ENCODE data around the gene BCL6.
A peak's percentile ranks its signal among the peaks of the same experiment; 100 is the strongest.

The BCL6 gene

DNA sequence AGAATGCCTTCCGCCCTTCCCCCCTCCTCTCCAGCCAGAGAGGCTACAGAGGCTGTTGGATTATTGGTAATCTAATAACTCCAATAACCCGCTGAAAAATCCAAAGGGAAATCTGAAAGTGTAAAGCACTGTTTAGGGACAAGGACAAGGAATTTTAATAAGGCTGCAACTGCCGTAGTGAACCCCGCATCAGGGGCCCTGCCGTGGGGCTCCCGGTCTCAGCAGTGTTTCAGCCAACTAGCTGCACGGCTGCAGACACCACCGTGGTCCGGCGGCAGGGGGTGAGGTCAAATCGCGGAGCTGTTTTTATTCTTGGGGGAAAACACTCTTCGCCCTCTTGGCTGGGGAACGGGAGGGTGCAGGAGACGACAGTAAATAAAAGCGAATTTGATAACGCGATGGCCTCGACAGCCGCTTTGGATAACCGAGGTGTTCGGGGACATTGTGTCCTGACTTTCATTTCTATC is 6.1 kb downstream of the BCL6 start:
- TF ChIP-seq, protein P1, sequence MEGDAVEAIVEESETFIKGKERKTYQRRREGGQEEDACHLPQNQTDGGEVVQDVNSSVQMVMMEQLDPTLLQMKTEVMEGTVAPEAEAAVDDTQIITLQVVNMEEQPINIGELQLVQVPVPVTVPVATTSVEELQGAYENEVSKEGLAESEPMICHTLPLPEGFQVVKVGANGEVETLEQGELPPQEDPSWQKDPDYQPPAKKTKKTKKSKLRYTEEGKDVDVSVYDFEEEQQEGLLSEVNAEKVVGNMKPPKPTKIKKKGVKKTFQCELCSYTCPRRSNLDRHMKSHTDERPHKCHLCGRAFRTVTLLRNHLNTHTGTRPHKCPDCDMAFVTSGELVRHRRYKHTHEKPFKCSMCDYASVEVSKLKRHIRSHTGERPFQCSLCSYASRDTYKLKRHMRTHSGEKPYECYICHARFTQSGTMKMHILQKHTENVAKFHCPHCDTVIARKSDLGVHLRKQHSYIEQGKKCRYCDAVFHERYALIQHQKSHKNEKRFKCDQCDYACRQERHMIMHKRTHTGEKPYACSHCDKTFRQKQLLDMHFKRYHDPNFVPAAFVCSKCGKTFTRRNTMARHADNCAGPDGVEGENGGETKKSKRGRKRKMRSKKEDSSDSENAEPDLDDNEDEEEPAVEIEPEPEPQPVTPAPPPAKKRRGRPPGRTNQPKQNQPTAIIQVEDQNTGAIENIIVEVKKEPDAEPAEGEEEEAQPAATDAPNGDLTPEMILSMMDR (conservative IDR thresholded peaks at IDR 0.05; ENCODE audit: control insufficient read depth, insufficient read depth, low read depth, low read length), result no peak
- peak overlapping the region; percentile 63 for H3K4me3 ChIP-seq (ENCODE audit: control insufficient read depth, low read depth, low read length)
- no peak for DNase-seq (ENCODE audit: low read depth)

DNA sequence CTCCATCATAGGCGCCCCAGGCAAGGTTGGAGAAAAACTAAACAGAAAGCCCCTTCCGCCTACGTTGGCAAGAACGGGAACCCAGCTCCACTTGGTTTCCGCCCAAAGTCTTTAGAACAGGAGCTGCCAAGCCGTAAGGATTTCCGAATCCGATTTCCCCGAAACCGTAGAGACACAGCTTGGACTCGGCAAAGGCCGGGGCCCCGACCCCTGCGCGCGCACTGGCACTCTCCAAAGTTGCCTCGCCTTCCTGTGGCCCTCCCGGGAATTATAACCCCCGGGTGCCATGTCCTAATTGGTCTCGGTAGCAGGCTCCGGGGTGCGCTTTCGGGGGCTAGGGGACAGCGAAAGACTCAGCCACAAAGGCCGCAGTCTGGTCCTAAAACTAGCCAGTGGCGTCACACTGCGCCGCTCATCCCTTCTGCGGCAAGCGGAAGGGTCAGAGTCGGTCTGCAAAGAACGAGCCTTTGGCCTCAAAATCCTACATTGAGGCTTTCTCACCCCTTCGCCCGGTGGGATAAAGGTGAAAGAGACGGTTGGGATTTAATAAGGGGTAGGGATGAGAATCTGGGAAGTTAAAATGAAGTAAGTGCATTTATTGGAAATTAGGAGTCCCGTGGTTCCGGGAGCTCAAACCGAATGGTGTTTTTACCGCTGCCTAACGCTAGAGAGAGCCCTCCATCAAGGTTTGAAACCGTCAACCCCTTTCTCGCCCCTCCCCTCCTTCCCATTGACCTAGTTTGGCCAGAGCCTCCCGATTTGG is 6.8 kb downstream of the BCL6 start:
- TF ChIP-seq, protein P1 (conservative IDR thresholded peaks at IDR 0.05; ENCODE audit: control insufficient read depth, insufficient read depth, low read depth, low read length), result peak; percentile 83
- H3K4me3 ChIP-seq (ENCODE audit: control insufficient read depth, low read depth, low read length), result peak overlapping the region; percentile 63

DNA sequence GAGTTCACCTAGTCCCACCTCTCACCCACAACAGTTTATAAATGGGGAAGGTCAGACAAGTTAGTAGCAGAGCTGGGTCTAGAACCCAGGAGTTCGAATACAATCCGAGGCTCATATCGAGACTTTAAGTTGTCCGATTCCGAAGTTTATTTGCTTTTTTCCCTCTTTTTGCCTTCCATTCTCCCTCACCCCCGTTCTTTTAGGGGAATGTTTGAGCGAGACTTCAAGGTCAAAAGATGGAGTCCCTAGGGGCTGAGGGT is 7.3 kb downstream of the BCL6 start:
- TF ChIP-seq, protein P1 (conservative IDR thresholded peaks at IDR 0.05; ENCODE audit: control insufficient read depth, insufficient read depth, low read depth, low read length), result no peak
- no peak for DNase-seq (ENCODE audit: low read depth)
- peak overlapping the region; percentile 63 for H3K4me3 ChIP-seq (ENCODE audit: control insufficient read depth, low read depth, low read length)

More for the DNA sequence above, 6.8 kb downstream of the BCL6 start:
- peak; percentile 93 for DNase-seq (ENCODE audit: low read depth)

DNA sequence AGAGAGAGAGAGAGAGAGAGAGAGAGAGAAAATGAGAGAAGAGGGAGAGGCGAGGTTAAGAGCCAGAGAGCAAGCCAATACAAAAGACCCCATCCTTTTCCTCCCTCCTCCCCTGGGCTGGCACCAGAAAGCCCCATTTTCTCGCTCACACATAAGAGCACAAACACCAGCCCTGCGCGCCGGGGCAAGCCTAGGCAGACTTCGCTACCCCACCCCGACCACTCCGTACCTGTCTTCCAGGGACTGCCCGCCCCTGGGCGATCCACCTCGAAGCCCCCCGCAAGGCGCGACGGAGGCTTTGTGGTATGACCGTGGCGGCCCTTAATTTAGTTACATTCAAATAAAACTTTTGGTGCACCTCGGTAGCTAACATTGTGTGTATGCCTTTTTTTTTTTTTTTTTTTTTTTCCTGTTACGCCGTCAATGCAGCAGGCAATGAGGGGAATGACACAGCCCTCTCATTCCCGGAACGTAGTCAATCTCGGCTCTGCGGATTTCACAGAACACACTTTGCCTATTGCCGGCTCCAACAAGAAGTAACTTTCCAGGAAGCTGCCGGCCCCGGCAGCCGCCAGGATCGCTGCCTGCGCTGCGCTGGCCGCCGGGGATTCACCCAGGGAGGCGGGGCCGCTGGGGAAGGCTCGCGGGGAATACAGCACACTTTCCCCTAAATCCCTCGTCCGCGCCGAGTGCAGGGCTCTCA is 7.7 kb downstream of the BCL6 start:
- DNase-seq (ENCODE audit: low read depth), result peak; percentile 69
- TF ChIP-seq, protein P1 (conservative IDR thresholded peaks at IDR 0.05; ENCODE audit: control insufficient read depth, insufficient read depth, low read depth, low read length), result peak; percentile 2
- H3K4me3 ChIP-seq (ENCODE audit: control insufficient read depth, low read depth, low read length), result peak overlapping the region; percentile 63

DNA sequence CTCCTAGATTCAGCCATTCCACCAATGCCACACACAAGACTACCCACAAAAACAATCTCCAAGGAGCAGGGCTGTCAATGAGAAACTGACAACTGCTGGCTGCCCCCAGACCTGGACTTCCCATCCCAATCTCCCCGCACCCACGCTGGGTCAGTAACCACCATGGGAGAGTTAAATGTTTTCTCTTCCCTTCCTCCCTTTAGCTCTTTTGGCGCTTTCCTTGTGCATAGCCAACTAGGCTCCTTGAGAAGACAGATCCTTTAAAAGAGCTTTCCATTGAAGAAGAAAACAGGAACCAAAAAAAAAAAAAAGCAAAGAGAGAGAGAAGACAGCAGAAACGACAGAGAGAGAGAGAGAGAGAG is 8.3 kb downstream of the BCL6 start:
- no peak for DNase-seq (ENCODE audit: low read depth)
- TF ChIP-seq, protein P1 (conservative IDR thresholded peaks at IDR 0.05; ENCODE audit: control insufficient read depth, insufficient read depth, low read depth, low read length), result no peak

DNA sequence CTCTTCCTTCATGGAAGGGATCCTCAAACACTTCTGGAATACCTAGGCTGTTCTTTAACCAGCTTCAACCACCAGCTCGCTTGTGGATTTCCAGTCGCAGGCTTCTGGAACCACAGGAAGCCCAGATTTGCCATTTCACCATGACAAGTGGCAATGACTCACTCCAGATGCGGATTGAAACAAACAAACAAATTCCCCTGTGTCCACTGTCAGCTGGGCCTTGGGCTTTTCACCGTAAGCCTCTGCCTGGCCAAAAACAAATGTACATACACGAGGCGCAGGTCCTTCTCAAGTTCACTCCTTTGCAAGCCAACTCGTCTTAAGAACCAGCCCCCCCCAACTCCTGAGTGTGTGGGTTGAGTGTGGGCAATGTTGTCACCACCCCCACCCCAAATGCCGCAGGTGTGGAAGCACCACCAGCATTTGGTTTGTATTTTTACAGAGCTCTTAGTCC is 8.8 kb downstream of the BCL6 start:
- DNase-seq (ENCODE audit: low read depth), result peak; percentile 90
- no peak overlapping the region for H3K4me3 ChIP-seq (ENCODE audit: control insufficient read depth, low read depth, low read length)

More for the DNA sequence above, 8.3 kb downstream of the BCL6 start:
- H3K4me3 ChIP-seq (ENCODE audit: control insufficient read depth, low read depth, low read length), result peak overlapping the region; percentile 63

More for the DNA sequence above, 8.8 kb downstream of the BCL6 start:
- TF ChIP-seq, protein P1 (conservative IDR thresholded peaks at IDR 0.05; ENCODE audit: control insufficient read depth, insufficient read depth, low read depth, low read length), result no peak

Data from fibroblast of mammary gland (primary cell).